ENCODE results near the gene MKNK2. TPM values are rescaled to one million over a fixed set of nuclear protein-coding genes. Genes with fewer than 3 reads are reported as not detected.
A peak's percentile ranks its signal among the peaks of the same experiment; 100 is the strongest.

The MKNK2 gene
- total RNA-seq, 1 experiment from 2014 or later = 223 TPM

GRCh38 chr19:2080336-2080988, 29.4 kb upstream of the MKNK2 start:
- DNase-seq (ENCODE audit: low spot score) = no peak

GRCh38 chr19:2079865-2080301, 28.8 kb upstream of the MKNK2 start:
- no peak for DNase-seq (ENCODE audit: low spot score)

GRCh38 chr19:2079076-2079864, 28.2 kb upstream of the MKNK2 start:
- no peak for DNase-seq (ENCODE audit: low spot score)

- DNase-seq (ENCODE audit: low spot score) = no peak
These were observed 27.0 kb upstream of the MKNK2 start for GRCh38 chr19:2077833-2078619.

GRCh38 chr19:2077398-2077797, 26.4 kb upstream of the MKNK2 start:
- DNase-seq (ENCODE audit: low spot score) = no peak

- DNase-seq (ENCODE audit: low spot score) = no peak
These were observed 25.5 kb upstream of the MKNK2 start for GRCh38 chr19:2076526-2076944.

- no peak for DNase-seq (ENCODE audit: low spot score)
These were observed 21.9 kb upstream of the MKNK2 start for GRCh38 chr19:2072757-2073551.

GRCh38 chr19:2070986-2071673, 20.1 kb upstream of the MKNK2 start:
- no peak for DNase-seq (ENCODE audit: low spot score)

GRCh38 chr19:2070436-2070827, 19.4 kb upstream of the MKNK2 start:
- DNase-seq (ENCODE audit: low spot score) = no peak

GRCh38 chr19:2064788-2065524, 13.9 kb upstream of the MKNK2 start:
- no peak for DNase-seq (ENCODE audit: low spot score)

GRCh38 chr19:2064395-2064787, 13.3 kb upstream of the MKNK2 start:
- no peak for DNase-seq (ENCODE audit: low spot score)

GRCh38 chr19:2063824-2064223, 12.8 kb upstream of the MKNK2 start:
- DNase-seq (ENCODE audit: low spot score) = no peak

- DNase-seq (ENCODE audit: low spot score) = no peak
These were observed 11.7 kb upstream of the MKNK2 start for GRCh38 chr19:2062770-2063169.

GRCh38 chr19:2062389-2062729, 11.3 kb upstream of the MKNK2 start:
- DNase-seq (ENCODE audit: low spot score) = no peak

- DNase-seq (ENCODE audit: low spot score) = peak; percentile 95
These were observed 10.7 kb upstream of the MKNK2 start for GRCh38 chr19:2061495-2062388.

GRCh38 chr19:2060884-2061494, 9.9 kb upstream of the MKNK2 start:
- peak; percentile 45 for DNase-seq (ENCODE audit: low spot score)

- DNase-seq (ENCODE audit: low spot score) = peak; percentile 72
These were observed 8.6 kb upstream of the MKNK2 start for GRCh38 chr19:2059422-2060201.
